Sigmoid colon (tissue), 4 donors: ENCODE measurements around the gene ERVFRD-1.

ENCODE experiments used
- EP300 ChIP-seq, 4 donors: sonication (generic); formaldehyde crosslinking; IDR thresholded peaks; one replicate each; pipeline ENCODE4 v1.6.1; 2017; ENCODE audit warnings: antibody characterized with exemption in 4 of 4
- TF ChIP-seq, protein P1 (sequence below), 4 experiments: fragments of 450-650 bp in 3 of 4; fragments of 200-600 bp in 1 of 4; IDR thresholded peaks; one replicate each; pipeline ENCODE4 v1.5.1; 2016 to 2019; ENCODE audit warnings: antibody characterized with exemption in 4 of 4, mild to moderate bottlenecking in 3 of 4, moderate library complexity in 2 of 4

DNA sequence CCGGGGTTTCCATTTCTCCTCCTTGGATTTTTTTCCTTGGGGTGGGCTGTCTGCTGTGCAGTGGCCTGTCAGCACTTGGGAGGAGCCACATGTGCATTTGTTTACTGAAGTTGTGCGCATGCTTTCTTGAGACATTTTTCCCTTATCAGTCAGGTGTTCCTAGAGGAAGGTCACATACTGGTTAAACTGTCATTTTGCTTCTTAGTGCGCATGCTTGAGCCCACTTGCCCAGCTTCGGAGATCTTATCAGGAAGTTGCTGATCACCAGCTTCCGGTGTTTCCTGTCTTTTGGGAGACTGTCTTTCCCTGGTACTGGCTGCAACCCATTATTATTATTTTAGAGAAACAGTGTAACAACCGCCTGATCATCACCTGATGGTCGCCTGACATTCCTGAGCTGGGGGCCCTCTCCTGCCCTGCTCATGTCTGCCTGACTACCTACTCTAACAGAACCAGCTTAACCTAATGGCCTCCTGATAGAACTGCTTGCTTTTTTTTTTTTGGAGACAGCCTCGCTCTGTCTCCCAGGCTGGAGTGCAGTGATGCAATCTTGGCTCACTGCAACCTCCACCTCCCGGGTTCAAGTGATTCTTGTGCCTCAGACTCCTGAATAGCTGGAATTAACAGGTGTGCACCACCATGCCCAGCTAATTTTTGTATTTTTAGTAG is 378 bp upstream of the ERVFRD-1 start:
- TF ChIP-seq, protein P1, sequence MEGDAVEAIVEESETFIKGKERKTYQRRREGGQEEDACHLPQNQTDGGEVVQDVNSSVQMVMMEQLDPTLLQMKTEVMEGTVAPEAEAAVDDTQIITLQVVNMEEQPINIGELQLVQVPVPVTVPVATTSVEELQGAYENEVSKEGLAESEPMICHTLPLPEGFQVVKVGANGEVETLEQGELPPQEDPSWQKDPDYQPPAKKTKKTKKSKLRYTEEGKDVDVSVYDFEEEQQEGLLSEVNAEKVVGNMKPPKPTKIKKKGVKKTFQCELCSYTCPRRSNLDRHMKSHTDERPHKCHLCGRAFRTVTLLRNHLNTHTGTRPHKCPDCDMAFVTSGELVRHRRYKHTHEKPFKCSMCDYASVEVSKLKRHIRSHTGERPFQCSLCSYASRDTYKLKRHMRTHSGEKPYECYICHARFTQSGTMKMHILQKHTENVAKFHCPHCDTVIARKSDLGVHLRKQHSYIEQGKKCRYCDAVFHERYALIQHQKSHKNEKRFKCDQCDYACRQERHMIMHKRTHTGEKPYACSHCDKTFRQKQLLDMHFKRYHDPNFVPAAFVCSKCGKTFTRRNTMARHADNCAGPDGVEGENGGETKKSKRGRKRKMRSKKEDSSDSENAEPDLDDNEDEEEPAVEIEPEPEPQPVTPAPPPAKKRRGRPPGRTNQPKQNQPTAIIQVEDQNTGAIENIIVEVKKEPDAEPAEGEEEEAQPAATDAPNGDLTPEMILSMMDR (IDR thresholded peaks at IDR 0.05) = no peak
- TF ChIP-seq EP300 (IDR thresholded peaks at IDR 0.05) = no peak
